GM21390 (cell line): ENCODE results near the gene KCNJ12.

Experiments used
- ATAC-seq: cut with Tn5 transposase; IDR thresholded peaks from one replicate; pipeline ENCODE4 v1.9.1; 2021; ENCODE audit not compliant: unreplicated experiment

Gene KCNJ12

GRCh38 chr17:21363776-21364642 lies 12.1 kb upstream of the KCNJ12 start:
- no peak for ATAC-seq

GRCh38 chr17:21365016-21365415 lies 11.1 kb upstream of the KCNJ12 start:
- no peak for ATAC-seq

GRCh38 chr17:21368545-21369246 lies 7.5 kb upstream of the KCNJ12 start:
- no peak for ATAC-seq

- no peak for ATAC-seq
These were observed 6.8 kb upstream of the KCNJ12 start for GRCh38 chr17:21369395-21369794.

- ATAC-seq, result no peak
These were observed 5.7 kb upstream of the KCNJ12 start for GRCh38 chr17:21370430-21370829.

GRCh38 chr17:21371511-21372081 lies 4.6 kb upstream of the KCNJ12 start:
- no peak for ATAC-seq

- no peak for ATAC-seq
These were observed 3.8 kb upstream of the KCNJ12 start for GRCh38 chr17:21372256-21372954.

- no peak for ATAC-seq
These were observed 3.1 kb upstream of the KCNJ12 start for GRCh38 chr17:21373036-21373435.

- no peak for ATAC-seq
These were observed 2.3 kb upstream of the KCNJ12 start for GRCh38 chr17:21373696-21374440.

- ATAC-seq, result no peak
These were observed 1.6 kb upstream of the KCNJ12 start for GRCh38 chr17:21374441-21375161.

GRCh38 chr17:21375162-21375560 lies 996 bp upstream of the KCNJ12 start:
- no peak for ATAC-seq

- ATAC-seq, result no peak
These were observed 438 bp upstream of the KCNJ12 start for GRCh38 chr17:21375757-21376080.

GRCh38 chr17:21376759-21377690 lies 868 bp downstream of the KCNJ12 start:
- ATAC-seq, result no peak

- ATAC-seq, result no peak
These were observed 1.7 kb downstream of the KCNJ12 start for GRCh38 chr17:21377705-21378396.

GRCh38 chr17:21378553-21378952 lies 2.4 kb downstream of the KCNJ12 start:
- no peak for ATAC-seq

- no peak for ATAC-seq
These were observed 3.0 kb downstream of the KCNJ12 start for GRCh38 chr17:21379080-21379711.

- ATAC-seq, result no peak
These were observed 4.5 kb downstream of the KCNJ12 start for GRCh38 chr17:21380659-21381058.

GRCh38 chr17:21381076-21381706 lies 5.0 kb downstream of the KCNJ12 start:
- ATAC-seq, result no peak
